ENCODE measurements around the gene PTCD2.

The PTCD2 gene

GRCh38 chr5:72346398-72346797 lies 26.2 kb downstream of the PTCD2 start:
- DNase-seq (ENCODE audit: low read depth): no peak

GRCh38 chr5:72347801-72348308 lies 27.7 kb downstream of the PTCD2 start:
- no peak for DNase-seq (ENCODE audit: low read depth)

GRCh38 chr5:72351376-72351775 lies 31.2 kb downstream of the PTCD2 start:
- DNase-seq (ENCODE audit: low read depth): no peak

- no peak for DNase-seq (ENCODE audit: low read depth)
These were observed 32.4 kb downstream of the PTCD2 start for GRCh38 chr5:72352616-72353015.

- DNase-seq (ENCODE audit: low read depth): no peak
These were observed 32.9 kb downstream of the PTCD2 start for GRCh38 chr5:72353046-72353445.

GRCh38 chr5:72355706-72356299 lies 35.6 kb downstream of the PTCD2 start:
- DNase-seq (ENCODE audit: low read depth): no peak

- DNase-seq (ENCODE audit: low read depth): no peak
These were observed 36.2 kb downstream of the PTCD2 start for GRCh38 chr5:72356361-72356760.

GRCh38 chr5:72358925-72359324 lies 38.8 kb downstream of the PTCD2 start:
- no peak for DNase-seq (ENCODE audit: low read depth)

- DNase-seq (ENCODE audit: low read depth): no peak
These were observed 39.7 kb downstream of the PTCD2 start for GRCh38 chr5:72359886-72360285.

GRCh38 chr5:72363166-72363802 lies 43.1 kb downstream of the PTCD2 start:
- no peak for DNase-seq (ENCODE audit: low read depth)

- DNase-seq (ENCODE audit: low read depth): no peak
These were observed 44.0 kb downstream of the PTCD2 start for GRCh38 chr5:72364171-72364570.

- no peak for DNase-seq (ENCODE audit: low read depth)
These were observed 44.8 kb downstream of the PTCD2 start for GRCh38 chr5:72364951-72365350.

- DNase-seq (ENCODE audit: low read depth): no peak
These were observed 46.3 kb downstream of the PTCD2 start for GRCh38 chr5:72366324-72366976.

GRCh38 chr5:72368271-72368670 lies 48.1 kb downstream of the PTCD2 start:
- no peak for DNase-seq (ENCODE audit: low read depth)

- DNase-seq (ENCODE audit: low read depth): no peak
These were observed 49.1 kb downstream of the PTCD2 start for GRCh38 chr5:72369301-72369700.

- no peak for DNase-seq (ENCODE audit: low read depth)
These were observed 49.5 kb downstream of the PTCD2 start for GRCh38 chr5:72369711-72370110.

- no peak for DNase-seq (ENCODE audit: low read depth)
These were observed 52.2 kb downstream of the PTCD2 start for GRCh38 chr5:72372331-72372730.

- no peak for DNase-seq (ENCODE audit: low read depth)
These were observed 52.8 kb downstream of the PTCD2 start for GRCh38 chr5:72372923-72373322.

GRCh38 chr5:72374844-72375243 lies 54.7 kb downstream of the PTCD2 start:
- no peak for DNase-seq (ENCODE audit: low read depth)

GRCh38 chr5:72376381-72376780 lies 56.2 kb downstream of the PTCD2 start:
- DNase-seq (ENCODE audit: low read depth): no peak

GRCh38 chr5:72377910-72378638 lies 57.9 kb downstream of the PTCD2 start:
- no peak for DNase-seq (ENCODE audit: low read depth)

GRCh38 chr5:72378639-72379289 lies 58.6 kb downstream of the PTCD2 start:
- DNase-seq (ENCODE audit: low read depth): no peak
